NB4 (cell line): ENCODE data around the gene GNB5.
"Not testable (repeated sequence)": the region's sequence is repeated elsewhere in the genome, so short reads cannot be mapped to it uniquely, and the experiment has no call there.

Experiments used
- DNase-seq: peaks from one replicate; pipeline ENCODE4 v3.0.0; 2010; ENCODE audit warnings: low read depth
- H3K4me3 ChIP-seq: one replicate; pipeline ENCODE4 v1.5.1; 2011; ENCODE audit warnings: mild to moderate bottlenecking, low read depth, low read length, moderate library complexity
- CTCF ChIP-seq: IDR thresholded peaks from one replicate; pipeline ENCODE4 v1.5.1; 2012; ENCODE audit warnings: low read depth, low read length
- MAX ChIP-seq: IDR thresholded peaks from 2 replicates; pipeline ENCODE4 v1.6.1; 2011; ENCODE audit warnings: low read depth, low read length
- MYC ChIP-seq: IDR thresholded peaks from 2 replicates; pipeline ENCODE4 v1.6.1; 2011; ENCODE audit warnings: low read depth, low read length
- POLR2A ChIP-seq: IDR thresholded peaks from 2 replicates; pipeline ENCODE4 v1.6.1; 2011; ENCODE audit warnings: mild to moderate bottlenecking; ENCODE audit not compliant: insufficient read length; ENCODE audit errors: extremely low read depth

GNB5 gene

GRCh38 chr15:52086011-52086786 lies 105.0 kb downstream of the GNB5 start:
- peak; percentile 54 for DNase-seq
- TF ChIP-seq CTCF: no peak
- TF ChIP-seq MYC: no peak
- no peak for TF ChIP-seq POLR2A
- TF ChIP-seq MAX: no peak

GRCh38 chr15:52085299-52085698 lies 105.9 kb downstream of the GNB5 start:
- H3K4me3 ChIP-seq: no peak overlapping the region
- TF ChIP-seq CTCF (no peak), MYC (no peak), POLR2A (no peak), MAX (no peak)
- no peak for DNase-seq

More at GRCh38 chr15:52086011-52086786, 105.0 kb downstream of the GNB5 start:
- H3K4me3 ChIP-seq: no peak overlapping the region

- TF ChIP-seq MAX (no peak), MYC (no peak), POLR2A (no peak), CTCF (no peak)
- no peak for DNase-seq
- no peak overlapping the region for H3K4me3 ChIP-seq
Observed at GRCh38 chr15:52083603-52084002, 107.6 kb downstream of the GNB5 start.

GRCh38 chr15:52083037-52083359 lies 108.2 kb downstream of the GNB5 start:
- not testable (repeated sequence) for H3K4me3 ChIP-seq, DNase-seq

- TF ChIP-seq MYC: no peak
- TF ChIP-seq MAX: no peak; the same call in 1 of the 2 replicates
- TF ChIP-seq CTCF: no peak
- no peak for TF ChIP-seq POLR2A
- peak; percentile 93 for DNase-seq
- no peak overlapping the region for H3K4me3 ChIP-seq
Observed at GRCh38 chr15:52082197-52083036, 108.8 kb downstream of the GNB5 start.

GRCh38 chr15:52080706-52081392 lies 110.3 kb downstream of the GNB5 start:
- TF ChIP-seq POLR2A: no peak
- no peak for TF ChIP-seq MYC
- TF ChIP-seq MAX: no peak
- TF ChIP-seq CTCF: no peak
- no peak for DNase-seq
- no peak overlapping the region for H3K4me3 ChIP-seq
